Common myeloid progenitor, CD34-positive (primary cell): ENCODE data around the gene PIKFYVE.
"Not testable (repeated sequence)": the region's sequence is repeated elsewhere in the genome, so short reads cannot be mapped to it uniquely, and the experiment has no call there.

Experiments used
- CTCF ChIA-PET: fragments of 350-600 bp; sonication (Branson Sonifier 250); formaldehyde crosslinking; loops from one replicate; lab custom pipeline; 2021; ENCODE audit warnings: antibody characterized with exemption; lab: Charles Lee
- POLR2A ChIA-PET: fragments of 350-600 bp; sonication (Branson Sonifier 250); formaldehyde crosslinking; loops from one replicate; lab custom pipeline; 2021; ENCODE audit warnings: antibody characterized with exemption; lab: Charles Lee
- DNase-seq, 3 donors: peaks; one replicate each; pipeline versions ENCODE4 v3.0.0 to v3.0.0-alpha.2; 2013
- H3K27ac ChIP-seq, 2 experiments: 1 replicate in 1 of 2; 2 replicates in 1 of 2; pipeline ENCODE4 v1.7.0; 2013; ENCODE audit warnings: inconsistent platforms in 2 of 2, low read length in 2 of 2, mild to moderate bottlenecking in 2 of 2, low read depth in 1 of 2, moderate library complexity in 1 of 2; ENCODE audit not compliant: severe bottlenecking in 2 of 2, insufficient read depth in 1 of 2, poor library complexity in 1 of 2
- H3K27me3 ChIP-seq, 5 experiments: replicated peaks in 2 of 5; 1 replicate in 3 of 5; 2 replicates in 2 of 5; pipeline versions ENCODE4 v1.6.1 to v1.7.0; 2013; ENCODE audit warnings: low read length in 4 of 5, mild to moderate bottlenecking in 2 of 5, moderate library complexity in 2 of 5, inconsistent platforms in 1 of 5; ENCODE audit not compliant: insufficient read depth in 5 of 5, control insufficient read depth in 4 of 5
- H3K36me3 ChIP-seq, 4 experiments: 1 replicate in 2 of 4; 2 replicates in 2 of 4; pipeline versions ENCODE4 v1.6.1 to v1.7.0; 2013; ENCODE audit warnings: low read length in 3 of 4, control low read depth in 1 of 4, mild to moderate bottlenecking in 1 of 4; ENCODE audit not compliant: control insufficient read depth in 4 of 4, insufficient read depth in 4 of 4
- H3K4me1 ChIP-seq, 4 experiments: 1 replicate in 3 of 4; 2 replicates in 1 of 4; pipeline versions ENCODE4 v1.6.1 to v1.7.1; 2013; ENCODE audit warnings: low read length in 3 of 4, mild to moderate bottlenecking in 3 of 4, control low read depth in 1 of 4, inconsistent platforms in 1 of 4, moderate library complexity in 1 of 4; ENCODE audit not compliant: control insufficient read depth in 4 of 4, insufficient read depth in 4 of 4; ENCODE audit errors: control extremely low read depth in 1 of 4
- H3K4me3 ChIP-seq, 7 experiments: 1 replicate in 4 of 7; 2 replicates in 3 of 7; pipeline versions ENCODE4 v1.5.1 to v1.7.0; 2013; ENCODE audit warnings: mild to moderate bottlenecking in 7 of 7, low read length in 6 of 7, moderate library complexity in 6 of 7, inconsistent platforms in 2 of 7, low read depth in 2 of 7, control low read depth in 1 of 7; ENCODE audit not compliant: insufficient read depth in 4 of 7, control insufficient read depth in 1 of 7; ENCODE audit errors: extremely low read depth in 1 of 7
- H3K9me3 ChIP-seq, 5 experiments: 1 replicate in 4 of 5; 2 replicates in 1 of 5; pipeline versions ENCODE4 v1.6.1 to v1.7.1; 2013; ENCODE audit warnings: low read length in 4 of 5, mild to moderate bottlenecking in 2 of 5, inconsistent platforms in 1 of 5, low read depth in 1 of 5, moderate library complexity in 1 of 5; ENCODE audit not compliant: control insufficient read depth in 4 of 5, insufficient read depth in 2 of 5; ENCODE audit errors: control extremely low read depth in 1 of 5
- WGBS: methylation state at CpG from one replicate; pipeline ENCODE4 v1.1.5; 2013; ENCODE audit not compliant: insufficient coverage; 5-methylcytosine and 5-hydroxymethylcytosine counted together

Gene PIKFYVE

GRCh38 chr2:208329485-208329884 lies 63.4 kb downstream of the PIKFYVE start:
- H3K4me1 ChIP-seq = no peaks in the 10 kb centered on the region
- no peak for DNase-seq
- H3K27ac ChIP-seq = no peak overlapping the region

DNA sequence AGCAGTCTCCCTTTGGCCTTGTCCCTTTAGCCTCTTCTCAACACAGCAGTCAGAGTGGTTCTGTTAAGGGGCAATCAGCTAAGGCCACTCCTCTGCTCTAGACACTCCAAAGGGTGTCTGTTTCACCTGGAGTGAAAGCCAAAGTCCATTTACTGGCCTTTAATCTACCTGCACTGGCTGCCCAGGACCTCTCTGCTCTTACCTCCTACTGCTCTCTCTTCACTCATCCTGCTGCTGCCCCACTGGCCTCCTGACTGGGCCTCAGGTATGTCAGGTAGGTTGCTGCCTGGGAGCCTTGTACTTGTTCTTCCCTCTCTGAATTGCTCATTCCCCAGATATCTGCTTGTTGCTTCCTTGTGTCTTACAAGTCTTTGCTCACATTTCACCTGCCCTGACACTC lies 68.2 kb downstream of the PIKFYVE start:
- no peaks in the 10 kb centered on the region for H3K9me3 ChIP-seq
- H3K27me3 ChIP-seq = no peaks in the 10 kb centered on the region
- H3K4me1 ChIP-seq = no peaks in the 10 kb centered on the region
- H3K4me3 ChIP-seq = no peak overlapping the region
- peaks cover 31 to 87% (median 59%) of the 10 kb centered on the region in 4 experiments for H3K36me3 ChIP-seq
- POLR2A ChIA-PET = no interaction called here
- DNase-seq = no peak
- CTCF ChIA-PET = interaction anchor here (1.0 to 1.2 kb wide), 2 partner anchors 14 to 39 kb away, joined by 3 read pairs; no protein-coding TSS in a partner anchor
- no peak overlapping the region for H3K27ac ChIP-seq

More at GRCh38 chr2:208329485-208329884, 63.4 kb downstream of the PIKFYVE start:
- ChIA-PET CTCF (interaction anchor here (0.6 kb wide), 1 partner anchor 751 kb away, joined by 3 read pairs; no protein-coding TSS in a partner anchor), POLR2A (no interaction called here)
- peaks cover 46 to 88% (median 66%) of the 10 kb centered on the region in 4 experiments for H3K36me3 ChIP-seq
- H3K4me3 ChIP-seq = no peak overlapping the region
- no peaks in the 10 kb centered on the region for H3K27me3 ChIP-seq
- no peaks in the 10 kb centered on the region for H3K9me3 ChIP-seq

DNA sequence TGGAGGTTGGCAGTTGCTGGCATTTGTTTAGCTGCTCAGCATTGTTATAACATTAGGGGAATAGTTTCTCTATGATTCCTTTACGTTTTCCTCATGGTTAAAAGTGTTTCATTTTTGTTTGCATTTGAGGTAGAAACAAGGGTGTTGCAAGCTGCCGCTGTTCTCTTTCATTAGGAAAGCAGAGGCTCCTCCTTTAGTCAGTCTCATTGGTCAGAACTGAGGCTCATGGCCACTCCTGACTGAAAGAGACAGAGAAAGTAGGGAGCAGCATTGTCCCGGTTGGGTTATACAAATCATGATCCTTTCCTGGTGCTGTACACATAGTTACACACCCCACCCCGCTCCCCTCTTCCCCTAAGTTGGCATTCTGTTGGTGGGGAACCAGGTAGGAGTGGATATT lies 80.7 kb downstream of the PIKFYVE start:
- H3K4me1 ChIP-seq = no peaks in the 10 kb centered on the region
- ChIA-PET POLR2A (no interaction called here), CTCF (interaction anchor here (0.7 to 2.3 kb wide), 4 partner anchors 15 to 44 kb away, joined by 3 to 5 read pairs (median 4); no protein-coding TSS in a partner anchor)
- H3K9me3 ChIP-seq = no peaks in the 10 kb centered on the region
- H3K27me3 ChIP-seq = no peaks in the 10 kb centered on the region
- no peak for DNase-seq
- WGBS = 85% methylated on average over 3 of the region's 4 CpGs
- H3K4me3 ChIP-seq = no peak overlapping the region
- no peak overlapping the region for H3K27ac ChIP-seq
- peaks cover 28 to 72% (median 60%) of the 10 kb centered on the region in 4 experiments for H3K36me3 ChIP-seq

GRCh38 chr2:208350610-208351009 lies 84.6 kb downstream of the PIKFYVE start:
- ChIA-PET CTCF (interaction anchor here (0.5 kb wide), 1 partner anchor 838 kb away, joined by 3 read pairs; no protein-coding TSS in a partner anchor), POLR2A (no interaction called here)

GRCh38 chr2:208352644-208353567 lies 86.9 kb downstream of the PIKFYVE start:
- 90% methylated on average over 2 of the region's 5 CpGs for WGBS
- Histone ChIP-seq H3K27me3 (no peaks in the 10 kb centered on the region), H3K4me1 (no peaks in the 10 kb centered on the region), H3K36me3 (peaks cover 30 to 71% (median 56%) of the 10 kb centered on the region in 4 experiments), H3K4me3 (no peak overlapping the region), H3K27ac (no peak overlapping the region), H3K9me3 (no peaks in the 10 kb centered on the region)
- ChIA-PET CTCF (no interaction called here), POLR2A (no interaction called here)
- DNase-seq = no peak

More at GRCh38 chr2:208350610-208351009, 84.6 kb downstream of the PIKFYVE start:
- Histone ChIP-seq H3K27me3 (no peaks in the 10 kb centered on the region), H3K27ac (no peak overlapping the region), H3K4me3 (no peak overlapping the region), H3K36me3 (peaks cover 46 to 91% (median 64%) of the 10 kb centered on the region in 4 experiments), H3K4me1 (no peaks in the 10 kb centered on the region), H3K9me3 (no peaks in the 10 kb centered on the region)
- no peak for DNase-seq
- 97% methylated on average over 6 of the region's 7 CpGs for WGBS

- WGBS = 100% methylated on average over 1 of the region's 3 CpGs
- Histone ChIP-seq H3K36me3 (peaks cover 26 to 77% (median 49%) of the 10 kb centered on the region in 4 experiments), H3K4me3 (no peak overlapping the region), H3K27ac (no peak overlapping the region), H3K4me1 (peaks cover 0 to 5% (median 0%) of the 10 kb centered on the region in 4 experiments), H3K9me3 (no peaks in the 10 kb centered on the region), H3K27me3 (no peaks in the 10 kb centered on the region)
- CTCF ChIA-PET = interaction anchor here (1.6 to 1.8 kb wide), 2 partner anchors 12 to 35 kb away, joined by 5 to 9 read pairs; no protein-coding TSS in a partner anchor
- DNase-seq = no peak
- POLR2A ChIA-PET = no interaction called here
These were observed 88.9 kb downstream of the PIKFYVE start for GRCh38 chr2:208354964-208355381.

DNA sequence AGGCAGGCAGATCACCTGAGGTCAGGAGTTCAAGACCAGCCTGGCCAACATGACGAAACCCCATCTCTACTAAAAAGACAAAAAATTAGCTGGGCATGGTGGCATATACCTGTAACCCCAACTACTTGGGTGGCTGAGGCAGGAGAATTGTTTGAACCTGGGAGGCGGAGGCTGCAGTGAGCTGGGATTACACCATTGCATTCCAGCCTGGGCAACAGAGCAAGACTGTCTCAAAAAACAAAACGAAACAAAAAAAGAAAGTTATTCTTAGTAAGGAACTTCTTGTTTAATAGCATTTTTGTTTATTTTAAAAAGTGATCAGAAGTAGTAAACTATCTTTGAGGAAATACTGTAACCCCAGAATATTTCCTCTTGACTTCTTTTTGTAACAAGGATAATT lies 90.4 kb downstream of the PIKFYVE start:
- CTCF ChIA-PET = interaction anchor here (0.6 to 1.9 kb wide), 3 partner anchors 10 to 181 kb away, joined by 3 to 4 read pairs (median 3); partner anchors contain the start of gene PIKFYVE
- POLR2A ChIA-PET, H3K9me3 ChIP-seq, DNase-seq, H3K27me3 ChIP-seq, H3K4me3 ChIP-seq, H3K4me1 ChIP-seq, H3K27ac ChIP-seq: not testable (repeated sequence)
- H3K36me3 ChIP-seq = peaks cover 15 to 66% (median 39%) of the 10 kb centered on the region in 4 experiments
- WGBS = 90% methylated on average over 1 of the region's 3 CpGs
